BJ (cell line): ENCODE results near the gene RTF1. TPM values are rescaled to one million over a fixed set of nuclear protein-coding genes. Genes with fewer than 3 reads are reported as not detected.

ENCODE experiments used
- CTCF ChIA-PET: fragments of 350-600 bp; formaldehyde crosslinking; extraction: SDS; loops from one replicate; lab custom pipeline; 2021; ENCODE audit warnings: antibody characterized with exemption, inconsistent platforms; lab: Yijun Ruan, JAX
- POLR2A ChIA-PET: fragments of 300-600 bp; sonication (Branson Sonifier 250); formaldehyde crosslinking; extraction: SDS; loops from one replicate; lab custom pipeline; 2021; ENCODE audit warnings: antibody characterized with exemption; lab: Charles Lee
- DNase-seq: peaks from one replicate; pipeline ENCODE4 v3.0.0-alpha.2; 2011; ENCODE audit warnings: low read depth
- H3K27me3 ChIP-seq: 2 replicates; pipeline ENCODE4 v1.6.0; 2011; ENCODE audit warnings: low read length; ENCODE audit not compliant: control insufficient read depth, insufficient read depth
- H3K36me3 ChIP-seq: 2 replicates; pipeline ENCODE4 v1.5.1; 2011; ENCODE audit warnings: low read length; ENCODE audit not compliant: control insufficient read depth, insufficient read depth
- H3K4me3 ChIP-seq: 2 replicates; pipeline ENCODE4 v1.5.1; 2011; ENCODE audit warnings: low read depth, mild to moderate bottlenecking, control low read depth, low read length
- polyA plus RNA-seq: library from polyadenylated mRNA; depleted of rRNA; stranded (reverse); fragments of >200 nt; gene quantifications from 2 replicates; pipeline ENCODE4 v1.2.3, GENCODE V29; 2011
- TF ChIP-seq, protein P1 (sequence below): IDR thresholded peaks from 2 replicates; pipeline ENCODE4 v1.5.1; 2011; ENCODE audit warnings: low read depth, mild to moderate bottlenecking, control low read depth, inconsistent platforms, low read length, moderate library complexity; ENCODE audit not compliant: insufficient read depth

Gene RTF1
- polyA plus RNA-seq, 1 experiment = 22.6 TPM

- Histone ChIP-seq H3K27me3 (peaks cover 15% of the 10 kb centered on the region), H3K4me3 (no peak overlapping the region), H3K36me3 (no peaks in the 10 kb centered on the region)
- no peak for DNase-seq
- ChIA-PET CTCF (interaction anchor here (1.7 kb wide), 1 partner anchor 10 kb away, joined by 5 read pairs; no protein-coding TSS in a partner anchor), POLR2A (no interaction called here)
- TF ChIP-seq, protein P1, sequence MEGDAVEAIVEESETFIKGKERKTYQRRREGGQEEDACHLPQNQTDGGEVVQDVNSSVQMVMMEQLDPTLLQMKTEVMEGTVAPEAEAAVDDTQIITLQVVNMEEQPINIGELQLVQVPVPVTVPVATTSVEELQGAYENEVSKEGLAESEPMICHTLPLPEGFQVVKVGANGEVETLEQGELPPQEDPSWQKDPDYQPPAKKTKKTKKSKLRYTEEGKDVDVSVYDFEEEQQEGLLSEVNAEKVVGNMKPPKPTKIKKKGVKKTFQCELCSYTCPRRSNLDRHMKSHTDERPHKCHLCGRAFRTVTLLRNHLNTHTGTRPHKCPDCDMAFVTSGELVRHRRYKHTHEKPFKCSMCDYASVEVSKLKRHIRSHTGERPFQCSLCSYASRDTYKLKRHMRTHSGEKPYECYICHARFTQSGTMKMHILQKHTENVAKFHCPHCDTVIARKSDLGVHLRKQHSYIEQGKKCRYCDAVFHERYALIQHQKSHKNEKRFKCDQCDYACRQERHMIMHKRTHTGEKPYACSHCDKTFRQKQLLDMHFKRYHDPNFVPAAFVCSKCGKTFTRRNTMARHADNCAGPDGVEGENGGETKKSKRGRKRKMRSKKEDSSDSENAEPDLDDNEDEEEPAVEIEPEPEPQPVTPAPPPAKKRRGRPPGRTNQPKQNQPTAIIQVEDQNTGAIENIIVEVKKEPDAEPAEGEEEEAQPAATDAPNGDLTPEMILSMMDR = no peak
Measured at GRCh38 chr15:41505776-41506175, 88.9 kb downstream of the RTF1 start.

DNA sequence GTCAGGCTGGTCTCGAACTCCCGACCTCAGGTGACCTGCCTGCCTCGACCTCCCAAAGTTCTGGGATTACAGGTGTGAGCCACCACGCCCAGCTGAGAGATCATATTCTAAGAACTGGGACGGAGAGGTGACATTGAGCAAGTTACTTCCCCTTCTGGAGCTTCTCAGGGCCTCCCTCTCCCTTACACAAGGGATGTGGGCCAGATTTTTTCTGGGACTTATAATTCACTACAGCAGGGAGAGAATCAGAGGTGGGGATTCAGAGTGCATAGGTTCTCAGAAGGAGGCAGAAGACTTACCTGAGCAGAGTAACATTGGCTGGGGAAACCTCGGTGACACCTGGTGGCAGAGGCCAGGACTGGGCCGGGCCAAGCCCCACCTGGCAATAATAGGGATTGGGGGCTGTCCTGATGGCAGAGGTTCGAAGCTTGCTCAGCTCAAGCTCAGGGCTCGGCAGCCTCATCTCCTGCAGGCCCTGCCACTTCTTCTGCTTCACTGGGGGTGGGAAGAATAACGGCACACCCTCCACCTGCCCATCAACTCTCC lies 90.0 kb downstream of the RTF1 start:
- ChIA-PET POLR2A (no interaction called here), CTCF (interaction anchor here (1.0 to 1.7 kb wide), 2 partner anchors 9 to 41 kb away, joined by 4 to 5 read pairs; no protein-coding TSS in a partner anchor)
- Histone ChIP-seq H3K4me3 (no peak overlapping the region), H3K27me3 (peaks cover 12% of the 10 kb centered on the region), H3K36me3 (no peaks in the 10 kb centered on the region)
- no peak for DNase-seq
- TF ChIP-seq, protein P1 = no peak

- H3K36me3 ChIP-seq = no peaks in the 10 kb centered on the region
- DNase-seq = no peak
- no peak overlapping the region for H3K4me3 ChIP-seq
- TF ChIP-seq, protein P1 = no peak
- POLR2A ChIA-PET = no interaction called here
- CTCF ChIA-PET = interaction anchor here (1.0 kb wide), 1 partner anchor 42 kb away, joined by 4 read pairs; no protein-coding TSS in a partner anchor
- H3K27me3 ChIP-seq = peaks cover 14% of the 10 kb centered on the region
Measured at GRCh38 chr15:41507820-41508290, 91.0 kb downstream of the RTF1 start.

GRCh38 chr15:41510728-41511127 lies 93.8 kb downstream of the RTF1 start:
- Histone ChIP-seq H3K4me3 (no peak overlapping the region), H3K36me3 (no peaks in the 10 kb centered on the region), H3K27me3 (peaks cover 18% of the 10 kb centered on the region)
- TF ChIP-seq, protein P1 = no peak
- DNase-seq = no peak
- CTCF ChIA-PET = no interaction called here
- POLR2A ChIA-PET = no interaction called here

- H3K27me3 ChIP-seq = peaks cover 18% of the 10 kb centered on the region
- TF ChIP-seq, protein P1 = no peak
- POLR2A ChIA-PET = no interaction called here
- CTCF ChIA-PET = no interaction called here
- DNase-seq = no peak
- H3K36me3 ChIP-seq = no peaks in the 10 kb centered on the region
- no peak overlapping the region for H3K4me3 ChIP-seq
Measured at GRCh38 chr15:41511331-41511898, 94.5 kb downstream of the RTF1 start.
